ENCODE results near the gene FGD3. TPM values are rescaled to one million over a fixed set of nuclear protein-coding genes. Genes with fewer than 3 reads are reported as not detected.

FGD3 gene
- total and polyA plus RNA-seq, 2 of the 8 experiments (the other 6 are each of a cell fraction or from before 2014, with no cell fraction given): 1.4 to 1.9 TPM

- TF ChIP-seq CHD7 (IDR thresholded peaks at IDR 0.05; ENCODE audit: insufficient replicate concordance, low read length) (peak; percentile 87), SP2 (IDR thresholded peaks at IDR 0.05; ENCODE audit: low read length) (no peak), ZNF274 (IDR thresholded peaks at IDR 0.05; ENCODE audit: borderline replicate concordance, extremely low read depth, low read length) (no peak), MAFK (IDR thresholded peaks at IDR 0.05; ENCODE audit: low read depth, low read length) (peak; percentile 82), CHD1 (IDR thresholded peaks at IDR 0.05; ENCODE audit: low read depth, low read length) (no peak), RAD21 (IDR thresholded peaks at IDR 0.05 in 1 of 2, conservative IDR thresholded peaks at IDR 0.05 in 1 of 2; ENCODE audit: low read depth in 2 of 2, low read length in 2 of 2) (no peak), TAF7 (optimal IDR thresholded peaks at IDR 0.05; ENCODE audit: borderline replicate concordance, low read depth, low read length) (no peak), HDAC2 (IDR thresholded peaks at IDR 0.05; ENCODE audit: borderline replicate concordance in 1 of 2, low read depth in 2 of 2, low read length in 2 of 2) (0 out of 4 replicates have a peak, but pooled peaks of 1 of the 2 experiments have one; percentile 43), JUN (IDR thresholded peaks at IDR 0.05; ENCODE audit: low read depth, low read length) (no peak; the same call in 1 of the 2 replicates), SAP30 (IDR thresholded peaks at IDR 0.05; ENCODE audit: insufficient read depth, insufficient replicate concordance, low read length) (no peak), SRF (IDR thresholded peaks at IDR 0.05; ENCODE audit: low read depth, low read length) (no peak)
These were observed 42.2 kb downstream of the FGD3 start (continued) for GRCh38 chr9:92989561-92989960.

All from H1 (cell line).